HepG2 (cell line): ENCODE measurements around the gene CACNB4. TPM values are rescaled to one million over a fixed set of nuclear protein-coding genes. Genes with fewer than 3 reads are reported as not detected.

Source experiments
- ATAC-seq: fragments of 200-7000 bp; cut with Tn5 transposase; 3 replicates; pipeline ENCODE4 v1.9.1; 2020; ENCODE audit warnings: mild to moderate bottlenecking, moderate library complexity
- BruUV-seq: library from RNA; stranded (reverse); fragments of 400-500 nt; replicated peaks from 2 replicates; lab custom pipeline; 2021; lab: Mats Ljungman, UMichigan
- CTCF ChIA-PET: fragments of 300-600 bp; formaldehyde crosslinking; extraction: SDS; loops from one replicate; lab custom pipeline; 2021; ENCODE audit warnings: low total read pairs, inconsistent platforms, low intra/inter-chr PET ratio; lab: Yijun Ruan, JAX
- POLR2A ChIA-PET: fragments of 350-600 bp; sonication (Branson Sonifier 250); formaldehyde crosslinking; loops from one replicate; lab custom pipeline; 2020; ENCODE audit warnings: antibody characterized with exemption, inconsistent platforms; lab: Yijun Ruan, JAX
- DNase-seq: peaks from one replicate; pipeline ENCODE4 v3.0.0-alpha.2; 2015; ENCODE audit warnings: low spot score
- FAIRE-seq: peaks from 3 replicates; lab custom pipeline; 2011; peaks lifted over from hg19 to GRCh38; lab: Jason Lieb, UNC
- H2AFZ ChIP-seq: one replicate; pipeline ENCODE4 v1.6.1; 2011; ENCODE audit warnings: low read length, inconsistent platforms
- H3K27ac ChIP-seq: fragments of 300-600 bp; 3 replicates; pipeline ENCODE4 v1.8.0; 2011; ENCODE audit warnings: mixed run types, mild to moderate bottlenecking, mixed read lengths, low read length, inconsistent platforms; ENCODE audit not compliant: insufficient read depth; ENCODE audit errors: extremely low read length
- H3K27me3 ChIP-seq, 2 experiments: fragments of 200-600 bp in 1 of 2; 2 replicates in 1 of 2; 3 replicates in 1 of 2; pipeline versions ENCODE4 v1.6.0 to v1.8.0; 2011; ENCODE audit warnings: low read length in 2 of 2, mild to moderate bottlenecking in 2 of 2, moderate library complexity in 2 of 2, inconsistent platforms in 1 of 2; ENCODE audit not compliant: insufficient read depth in 2 of 2, control insufficient read depth in 1 of 2
- H3K36me3 ChIP-seq, 2 experiments: fragments of 200-600 bp in 1 of 2; replicated peaks in 1 of 2; 2 replicates in 1 of 2; 3 replicates in 1 of 2; pipeline versions ENCODE4 v1.5.1 to v1.8.0; 2011; ENCODE audit warnings: low read length in 2 of 2, inconsistent platforms in 1 of 2; ENCODE audit not compliant: insufficient read depth in 2 of 2, control insufficient read depth in 1 of 2
- H3K4me1 ChIP-seq: 2 replicates; pipeline ENCODE4 v1.5.1; 2012; ENCODE audit warnings: low read length, inconsistent platforms; ENCODE audit not compliant: insufficient read depth
- H3K4me2 ChIP-seq: 2 replicates; pipeline ENCODE4 v1.6.0; 2011; ENCODE audit warnings: low read depth, low read length, inconsistent platforms
- H3K4me3 ChIP-seq, 3 experiments: fragments of 200-600 bp in 1 of 3; sonication (generic), shearing (Covaris generic) in 1 of 3; replicated peaks in 1 of 3; 2 replicates each; pipeline ENCODE4 v1.5.1; 2011 to 2016; ENCODE audit warnings: low read length in 3 of 3, inconsistent platforms in 2 of 3, low read depth in 2 of 3, mild to moderate bottlenecking in 2 of 3, control low read depth in 1 of 3, mixed read lengths in 1 of 3; ENCODE audit not compliant: insufficient read depth in 1 of 3
- H3K79me2 ChIP-seq: one replicate; pipeline ENCODE4 v1.6.1; 2011; ENCODE audit warnings: low read length, inconsistent platforms; ENCODE audit not compliant: insufficient read depth
- H3K9ac ChIP-seq: 2 replicates; pipeline ENCODE4 v1.6.0; 2011; ENCODE audit warnings: mild to moderate bottlenecking, low read depth, low read length, inconsistent platforms; ENCODE audit not compliant: insufficient read depth
- H3K9me3 ChIP-seq: 2 replicates; pipeline ENCODE4 v1.5.1; 2012; ENCODE audit warnings: mild to moderate bottlenecking, low read length
- H4K20me1 ChIP-seq: 2 replicates; pipeline ENCODE4 v1.6.0; 2011; ENCODE audit warnings: inconsistent platforms, mild to moderate bottlenecking, low read length, moderate library complexity; ENCODE audit not compliant: insufficient read depth
- GATAD1 ChIP-seq: IDR thresholded peaks from 2 replicates; pipeline ENCODE4 v1.6.1; 2016; ENCODE audit warnings: missing genetic modification reagents, missing compliant biosample characterization
- HNRNPLL ChIP-seq: fragments of 200-400 bp; formaldehyde crosslinking; IDR thresholded peaks from 2 replicates; pipeline ENCODE4 v1.6.1; 2017; ENCODE audit warnings: mild to moderate bottlenecking, low read depth, low read length; ENCODE audit not compliant: poor library complexity, severe bottlenecking
- HNRNPUL1 ChIP-seq: fragments of 200-400 bp; formaldehyde crosslinking; IDR thresholded peaks from 2 replicates; pipeline ENCODE4 v1.6.1; 2017; ENCODE audit warnings: low read depth, mild to moderate bottlenecking, low read length, moderate library complexity
- PITX1 ChIP-seq: sonication (generic); formaldehyde crosslinking; IDR thresholded peaks from 2 replicates; pipeline ENCODE4 v1.5.1; 2020; ENCODE audit warnings: mild to moderate bottlenecking, missing genetic modification reagents
- RFX1 ChIP-seq: fragments of 450-650 bp; IDR thresholded peaks from 2 replicates; pipeline ENCODE4 v1.6.1; 2017
- ZNF24 ChIP-seq: fragments of 450-650 bp; IDR thresholded peaks from 2 replicates; pipeline ENCODE4 v1.6.1; 2017; ENCODE audit warnings: antibody characterized with exemption, mild to moderate bottlenecking
- WGBS: methylation state at CpG from one replicate; pipeline ENCODE4 v1.1.6; 2017; ENCODE audit warnings: low lambda C conversion rate; 5-methylcytosine and 5-hydroxymethylcytosine counted together
- in situ Hi-C: cut with HindIII; loops from 2 replicates; pipeline ENCODE4 v1.10.0; 2017; ENCODE audit warnings: low pct_unique_long_range_greater_than_20kb; ENCODE audit not compliant: extremely low pct_ligation_motif_present
- intact Hi-C: fragments of 100-400 bp; cut with micrococcal nuclease; formaldehyde crosslinking; loops from one replicate; pipeline ENCODE4 v1.10.0; 2022; ENCODE audit not compliant: unreplicated experiment
- polyA plus RNA-seq, 8 experiments: library from polyadenylated mRNA; depleted of rRNA in 3 of 8; stranded (reverse) in 7 of 8; unstranded in 1 of 8; fragments of >200 nt; fragmentation: Illumina TruSeq in 4 of 8; extraction: Trizol in 4 of 8; gene quantifications; 2 replicates each; pipeline versions ENCODE4 v1.2.1 to v1.2.3, GENCODE V29; 2011 to 2016; ENCODE audit warnings: low read depth in 4 of 8, missing spikeins in 1 of 8, mixed read lengths in 1 of 8; ENCODE audit not compliant: insufficient read depth in 1 of 8
- total RNA-seq, 5 experiments: library from RNA; depleted of rRNA; stranded (reverse); fragments of >200 nt; fragmentation: Illumina TruSeq; extraction: Trizol; gene quantifications; 2 replicates each; pipeline ENCODE4 v1.2.3, GENCODE V29; 2016; ENCODE audit warnings: low read depth in 1 of 5
- TF ChIP-seq, protein P1 (sequence below): sonication (generic); formaldehyde crosslinking; IDR thresholded peaks from 2 replicates; pipeline ENCODE4 v1.4.0; 2020; ENCODE audit warnings: mild to moderate bottlenecking, low read depth, missing genetic modification reagents

The CACNB4 gene
- total and polyA plus RNA-seq, 2 of the 13 experiments (the other 11 are each of a cell fraction or from before 2014, with no cell fraction given): 5.1 to 14.3 TPM

DNA sequence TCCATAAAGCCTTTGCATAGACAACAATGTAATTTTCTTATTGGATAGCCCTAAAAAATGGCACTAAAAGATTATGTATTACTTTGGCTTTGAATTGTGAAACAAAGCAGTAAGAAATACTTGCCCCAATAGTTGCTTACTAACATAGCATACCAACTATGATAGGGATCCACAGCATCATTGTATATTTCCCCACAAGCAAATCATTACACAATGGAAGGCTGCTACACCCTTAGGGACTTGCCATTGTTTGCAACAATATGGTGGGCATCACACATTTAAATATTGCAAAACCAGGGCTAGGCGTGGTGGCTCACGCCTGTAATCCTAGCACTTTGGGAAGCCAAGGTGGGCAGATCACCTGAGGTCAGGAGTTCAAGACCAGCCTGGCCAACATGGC, 74.4 kb downstream of the CACNB4 start:
- Histone ChIP-seq H3K79me2 (no peaks in the 10 kb centered on the region), H3K9ac (no peak overlapping the region), H3K9me3 (no peaks in the 10 kb centered on the region), H3K4me3 (no peak overlapping the region), H3K27ac (no peak overlapping the region), H2AFZ (no peak overlapping the region), H4K20me1 (no peaks in the 10 kb centered on the region)
- BruUV-seq: no TSS peak
- FAIRE-seq (no peak), DNase-seq (no peak), ATAC-seq (no peak)
- intact Hi-C loops (loop anchor here (10.0 kb wide), 2 partner anchors 270 to 450 kb away; no protein-coding TSS in a partner anchor), in situ Hi-C loops (loop anchor here (25.0 kb wide), 1 partner anchor 387 kb away; no protein-coding TSS in a partner anchor)
- POLR2A ChIA-PET: no interaction called here
- 68% methylated on average over 2 of the region's 2 CpGs for WGBS
- no peak for TF ChIP-seq ZNF24
- TF ChIP-seq, protein P1, sequence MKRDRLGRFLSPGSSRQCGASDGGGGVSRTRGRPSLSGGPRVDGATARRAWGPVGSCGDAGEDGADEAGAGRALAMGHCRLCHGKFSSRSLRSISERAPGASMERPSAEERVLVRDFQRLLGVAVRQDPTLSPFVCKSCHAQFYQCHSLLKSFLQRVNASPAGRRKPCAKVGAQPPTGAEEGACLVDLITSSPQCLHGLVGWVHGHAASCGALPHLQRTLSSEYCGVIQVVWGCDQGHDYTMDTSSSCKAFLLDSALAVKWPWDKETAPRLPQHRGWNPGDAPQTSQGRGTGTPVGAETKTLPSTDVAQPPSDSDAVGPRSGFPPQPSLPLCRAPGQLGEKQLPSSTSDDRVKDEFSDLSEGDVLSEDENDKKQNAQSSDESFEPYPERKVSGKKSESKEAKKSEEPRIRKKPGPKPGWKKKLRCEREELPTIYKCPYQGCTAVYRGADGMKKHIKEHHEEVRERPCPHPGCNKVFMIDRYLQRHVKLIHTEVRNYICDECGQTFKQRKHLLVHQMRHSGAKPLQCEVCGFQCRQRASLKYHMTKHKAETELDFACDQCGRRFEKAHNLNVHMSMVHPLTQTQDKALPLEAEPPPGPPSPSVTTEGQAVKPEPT (CRISPR knock-in tag): no peak
- TF ChIP-seq PITX1: no peak
- TF ChIP-seq RFX1: no peak
- no peak for TF ChIP-seq HNRNPUL1
- no peak for TF ChIP-seq GATAD1 (CRISPR knock-in tag)
- no peak for TF ChIP-seq HNRNPLL
- TF ChIP-seq, all 625 proteins: peak for 0
- Histone ChIP-seq H3K4me1 (peaks cover 15% of the 10 kb centered on the region; the same call in 1 of the 2 replicates), H3K4me2 (no peak overlapping the region), H3K36me3 (no peaks in the 10 kb centered on the region), H3K27me3 (no peaks in the 10 kb centered on the region)
- CTCF ChIA-PET: interaction anchor here (2.0 to 3.1 kb wide), 2 partner anchors 27 to 216 kb away, joined by 8 to 52 read pairs; no protein-coding TSS in a partner anchor
